T-helper 2 cell (primary cell): ENCODE data around the gene FAM222A.

Source experiments
- DNase-seq, 5 experiments: peaks; one replicate each; pipeline versions ENCODE4 v3.0.0 to v3.0.0-alpha.2; 2012 to 2022

Gene FAM222A

DNA sequence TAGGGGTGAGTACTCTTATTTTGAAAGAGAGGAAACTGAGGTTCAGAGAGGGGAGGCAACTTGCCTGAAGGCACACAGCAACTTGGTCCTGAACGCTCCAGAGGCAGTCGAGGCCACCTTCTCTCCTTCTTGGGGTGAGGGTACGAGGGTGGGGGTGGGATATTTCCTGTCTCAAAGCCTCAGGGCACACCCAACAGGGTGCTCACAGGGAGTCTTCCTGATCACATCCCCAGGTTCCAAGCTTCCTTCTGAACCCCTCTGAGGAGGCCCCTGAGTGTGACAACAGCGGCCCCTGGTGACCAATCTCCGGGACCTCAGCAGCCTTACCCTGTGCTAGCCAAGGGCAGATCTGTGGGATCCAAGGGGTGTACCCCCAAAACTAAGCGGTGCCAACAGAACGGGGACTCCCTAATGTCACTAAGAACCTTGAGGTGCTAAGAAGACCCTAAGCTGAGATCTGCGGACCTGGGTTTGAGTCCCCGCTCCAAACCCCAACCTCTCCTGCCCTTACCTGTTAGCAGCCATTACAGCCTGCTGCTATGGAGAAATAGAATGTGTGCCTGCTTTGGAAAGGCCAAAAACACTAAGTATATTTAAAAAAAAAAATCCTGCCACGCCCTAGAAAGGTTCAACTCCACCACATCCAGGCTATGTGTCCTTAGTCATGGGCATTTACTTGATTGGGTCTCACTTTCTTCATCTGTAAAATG is 61.7 kb downstream of the FAM222A start:
- DNase-seq = peak; percentile 22 to 59 (median 56)

GRCh38 chr12:109776624-109777023 is 63.0 kb downstream of the FAM222A start:
- DNase-seq = no peak

- peak in 2 of 5 experiments; percentile 5 to 84 for DNase-seq
These were observed 63.9 kb downstream of the FAM222A start for GRCh38 chr12:109777544-109777943.

- no peak for DNase-seq
These were observed 65.1 kb downstream of the FAM222A start for GRCh38 chr12:109778684-109779083.

DNA sequence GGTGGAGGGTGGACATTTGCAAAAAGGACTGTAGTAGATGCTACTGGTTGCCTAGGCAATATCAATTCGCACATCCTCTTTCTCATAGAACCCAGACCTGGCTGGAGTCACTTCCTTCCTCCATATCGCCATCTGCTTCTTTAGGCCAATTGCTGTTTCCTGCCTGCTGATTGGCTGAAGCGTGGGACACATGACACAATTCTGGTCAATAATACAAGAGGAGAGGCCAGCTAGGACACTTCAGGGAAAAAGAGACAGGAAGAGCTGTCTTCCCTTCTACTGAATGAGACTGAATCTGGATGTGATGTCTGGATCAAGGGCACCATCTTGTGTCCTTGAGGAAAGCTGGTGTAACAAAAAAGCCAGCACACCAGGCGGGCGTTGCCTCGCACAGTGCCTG is 65.8 kb downstream of the FAM222A start:
- DNase-seq = no peak

DNA sequence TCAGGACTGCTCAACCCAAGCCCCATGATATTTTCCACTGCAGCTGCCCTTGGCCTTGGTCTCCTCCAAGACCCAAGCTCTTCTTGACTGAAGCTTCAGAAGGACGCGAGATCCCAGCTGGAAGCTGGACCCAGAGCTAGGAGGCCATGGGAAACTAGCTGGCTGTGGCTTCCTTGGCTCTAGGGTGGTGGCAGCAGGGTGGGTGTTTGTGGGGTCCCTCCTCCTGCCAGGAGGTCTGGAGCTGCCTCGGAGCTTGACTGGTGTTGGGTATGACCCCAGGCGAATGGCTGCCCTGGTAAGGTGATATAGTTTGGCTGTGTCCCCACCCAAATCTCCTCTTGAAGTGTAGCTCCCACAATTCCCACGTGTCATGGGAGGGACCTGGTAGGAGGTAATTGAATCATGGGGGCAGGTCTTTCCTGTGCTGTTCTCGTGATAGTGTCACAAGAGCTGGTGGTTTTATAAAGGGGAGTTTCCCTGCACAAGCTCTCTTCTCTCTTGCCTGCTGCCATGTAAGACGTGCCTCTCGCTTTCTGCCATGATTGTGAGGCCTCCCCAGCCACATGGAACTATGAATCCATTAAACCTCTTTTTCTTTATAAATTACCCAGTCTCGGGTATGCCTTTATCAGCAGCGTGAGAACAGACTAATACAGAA is 68.2 kb downstream of the FAM222A start:
- DNase-seq = no peak

DNA sequence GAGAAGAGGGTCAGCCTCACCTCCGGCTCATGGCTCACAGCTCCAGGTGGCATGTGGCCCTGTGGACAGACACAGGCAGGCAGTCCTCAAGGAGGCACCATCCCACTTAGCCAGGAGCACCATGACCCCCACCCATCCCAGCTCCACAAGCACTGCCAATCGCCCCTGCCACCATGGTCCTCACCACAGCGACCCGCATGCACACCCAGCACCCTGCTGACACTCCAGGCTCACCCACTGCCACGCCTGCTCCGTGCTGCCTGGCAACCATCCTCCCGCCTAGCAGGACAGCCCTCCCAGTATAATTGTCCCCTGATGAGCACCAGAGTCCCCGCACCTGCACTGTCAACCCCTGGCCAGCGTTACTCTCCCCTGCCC is 68.7 kb downstream of the FAM222A start:
- no peak for DNase-seq

- DNase-seq = no peak
These were observed 69.7 kb downstream of the FAM222A start for GRCh38 chr12:109783135-109783964.

DNA sequence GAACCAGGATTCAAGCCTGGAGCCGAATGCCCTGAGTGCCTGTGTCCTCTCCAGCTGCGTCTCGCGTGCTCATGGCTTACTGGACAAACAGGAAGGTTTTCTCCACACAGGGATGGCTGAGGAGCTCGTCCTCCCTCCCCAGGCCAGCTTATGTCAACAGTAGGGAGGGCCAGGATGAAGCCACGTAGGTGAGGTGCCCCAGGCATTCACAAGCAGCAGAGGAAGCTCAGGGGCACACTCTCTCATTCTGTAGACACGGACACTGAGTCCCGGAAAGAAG is 70.3 kb downstream of the FAM222A start:
- no peak for DNase-seq

- no peak for DNase-seq
These were observed 72.2 kb downstream of the FAM222A start for GRCh38 chr12:109785854-109786253.

DNA sequence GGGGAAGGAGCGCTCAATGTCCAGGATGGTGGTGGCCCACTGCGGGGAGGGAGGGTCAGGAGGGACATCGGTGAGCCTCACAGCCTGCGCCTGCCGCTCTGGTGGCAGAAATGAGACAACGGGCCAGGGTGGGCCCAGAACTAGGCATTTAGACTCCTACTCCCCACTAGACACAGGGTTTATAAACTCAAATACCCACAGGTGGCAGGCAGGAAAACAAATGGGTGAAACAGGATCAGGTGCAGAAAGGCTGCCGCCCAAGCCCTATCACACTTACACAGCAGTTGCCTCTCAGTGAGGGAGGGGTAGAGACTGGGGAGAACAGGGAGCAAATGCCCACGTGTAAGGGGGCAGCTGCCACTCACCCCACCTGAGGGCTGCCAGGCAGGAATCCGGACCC is 73.2 kb downstream of the FAM222A start:
- DNase-seq = no peak

DNA sequence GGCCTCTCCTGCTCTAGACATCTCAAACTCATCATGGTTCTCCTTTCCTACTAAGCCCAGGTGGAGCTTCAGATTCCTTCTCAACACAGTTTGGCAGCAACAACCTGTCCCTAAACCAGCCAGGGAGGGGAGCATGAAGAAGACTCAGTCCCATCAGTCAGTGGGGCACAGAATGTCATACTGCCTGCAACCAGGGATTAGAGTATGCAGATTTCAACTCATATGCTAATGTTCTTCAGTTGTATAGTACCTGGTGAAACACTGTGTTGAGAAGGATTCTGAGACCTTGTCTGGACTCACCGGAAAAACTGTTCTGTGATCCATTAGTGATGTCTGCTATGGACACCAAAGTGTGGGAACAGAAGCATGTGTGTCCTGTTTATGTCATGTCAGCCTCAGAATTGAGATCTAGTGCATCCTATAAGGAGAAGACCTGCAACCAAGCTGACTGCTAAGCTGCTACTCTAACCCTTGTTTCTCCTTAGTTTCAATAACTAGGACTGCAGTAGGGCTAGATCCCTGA is 76.0 kb downstream of the FAM222A start:
- no peak for DNase-seq

DNA sequence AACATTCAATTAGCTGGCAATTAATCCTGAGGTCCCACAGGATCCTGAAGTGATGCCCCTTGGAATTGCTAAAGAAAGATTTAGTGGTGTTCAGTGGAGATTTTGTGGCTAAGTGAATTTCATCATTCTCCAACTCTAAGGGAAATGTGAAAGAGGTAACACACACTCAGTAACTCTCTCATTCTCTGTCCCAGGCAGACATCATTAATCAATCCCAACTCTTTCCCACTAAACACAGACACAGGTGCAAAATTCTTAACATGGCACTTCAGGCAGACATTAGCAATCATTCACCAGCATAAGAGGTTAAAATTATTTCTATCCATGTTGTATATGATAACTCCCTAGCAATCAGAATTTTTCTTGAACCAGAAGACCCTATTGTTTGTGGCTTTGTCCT is 79.4 kb downstream of the FAM222A start:
- no peak for DNase-seq

DNA sequence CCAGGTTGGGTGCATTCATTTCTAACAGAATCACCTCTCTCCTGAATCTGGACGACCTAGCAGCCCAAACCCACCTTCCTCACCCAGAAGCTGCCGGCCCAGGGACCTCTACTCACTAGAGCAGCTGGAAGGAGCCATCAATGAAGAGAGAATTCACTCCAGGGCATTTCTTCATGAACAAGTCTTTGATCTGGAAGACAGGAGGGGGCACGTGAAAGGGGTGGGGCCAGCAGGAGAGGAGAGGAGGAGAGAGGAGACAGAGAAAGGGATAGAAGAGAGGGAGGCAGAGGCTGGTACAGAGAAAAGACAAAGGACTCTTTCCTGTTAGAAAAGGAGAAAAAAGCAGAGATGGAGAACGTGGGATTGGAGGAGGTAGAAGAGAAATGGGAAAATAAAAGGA is 79.8 kb downstream of the FAM222A start:
- DNase-seq = no peak

DNA sequence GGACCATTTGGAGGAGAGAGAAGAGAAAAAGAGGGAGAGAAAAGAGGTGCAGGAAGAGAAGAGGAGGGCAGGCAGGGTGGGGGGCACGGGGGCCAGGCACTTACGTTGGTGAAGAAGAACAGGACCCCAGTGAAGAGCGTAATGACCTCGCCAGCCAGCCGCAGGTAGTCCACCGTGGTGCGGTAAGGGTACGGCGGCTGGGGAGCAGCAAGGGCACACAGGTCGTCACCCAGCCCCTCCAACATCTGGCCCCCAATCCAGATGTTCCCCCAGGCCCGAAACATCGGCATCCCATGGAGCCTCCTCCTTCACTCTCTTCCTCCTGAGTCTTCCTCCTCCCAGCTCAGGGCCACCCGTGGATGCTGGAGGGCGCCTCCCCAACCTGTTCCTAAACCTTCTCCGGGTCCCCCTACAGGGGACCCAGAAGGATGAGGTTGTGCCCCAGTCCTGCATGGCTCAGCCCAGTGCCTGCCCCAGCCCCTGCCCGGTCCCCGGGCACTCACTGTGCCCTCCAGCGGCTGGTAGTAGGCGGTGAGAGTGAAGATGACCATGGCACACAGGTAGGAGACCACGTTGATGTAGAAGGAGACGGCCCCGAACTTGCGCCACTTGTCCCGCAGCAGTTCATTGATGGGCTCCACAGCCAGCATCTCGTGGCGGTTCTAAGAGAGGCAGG is 80.3 kb downstream of the FAM222A start:
- no peak for DNase-seq

DNA sequence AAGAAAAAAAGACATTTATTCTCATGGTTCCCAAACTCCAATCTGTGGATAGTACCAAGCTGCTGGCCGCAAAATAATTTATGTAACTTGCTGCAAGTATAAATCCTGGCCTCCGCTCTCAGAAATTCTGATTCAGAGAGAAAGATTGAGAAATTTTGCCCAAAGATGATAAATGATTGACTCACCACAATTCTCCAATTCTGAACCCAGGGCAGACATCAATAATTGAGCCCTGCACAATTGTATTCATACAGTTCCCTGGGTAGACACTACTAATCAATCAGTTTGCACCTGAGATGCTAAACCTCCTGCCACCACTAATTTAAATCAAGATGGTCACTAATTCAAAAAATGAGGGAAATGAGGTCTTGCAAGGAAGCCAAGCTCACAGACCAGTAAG is 81.4 kb downstream of the FAM222A start:
- DNase-seq = no peak

DNA sequence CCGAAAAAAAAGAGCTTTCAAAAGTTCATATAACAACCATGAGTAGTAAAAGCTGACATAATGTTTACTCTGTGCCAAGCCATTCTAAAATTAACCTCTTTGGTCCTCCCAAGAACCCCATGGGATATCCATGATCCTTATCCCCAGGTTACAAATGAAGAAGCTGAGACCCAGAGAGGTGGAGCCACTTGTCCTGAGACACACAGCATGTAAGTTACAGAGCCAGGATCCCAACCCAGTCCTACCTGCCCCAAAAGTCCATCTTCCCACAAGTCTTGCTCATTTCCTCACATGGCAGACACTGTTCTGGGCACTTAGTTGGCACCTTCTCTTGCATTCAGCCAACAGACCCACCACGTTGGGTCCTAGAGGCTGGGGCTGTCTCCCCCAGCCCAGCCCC is 82.4 kb downstream of the FAM222A start:
- DNase-seq = no peak

DNA sequence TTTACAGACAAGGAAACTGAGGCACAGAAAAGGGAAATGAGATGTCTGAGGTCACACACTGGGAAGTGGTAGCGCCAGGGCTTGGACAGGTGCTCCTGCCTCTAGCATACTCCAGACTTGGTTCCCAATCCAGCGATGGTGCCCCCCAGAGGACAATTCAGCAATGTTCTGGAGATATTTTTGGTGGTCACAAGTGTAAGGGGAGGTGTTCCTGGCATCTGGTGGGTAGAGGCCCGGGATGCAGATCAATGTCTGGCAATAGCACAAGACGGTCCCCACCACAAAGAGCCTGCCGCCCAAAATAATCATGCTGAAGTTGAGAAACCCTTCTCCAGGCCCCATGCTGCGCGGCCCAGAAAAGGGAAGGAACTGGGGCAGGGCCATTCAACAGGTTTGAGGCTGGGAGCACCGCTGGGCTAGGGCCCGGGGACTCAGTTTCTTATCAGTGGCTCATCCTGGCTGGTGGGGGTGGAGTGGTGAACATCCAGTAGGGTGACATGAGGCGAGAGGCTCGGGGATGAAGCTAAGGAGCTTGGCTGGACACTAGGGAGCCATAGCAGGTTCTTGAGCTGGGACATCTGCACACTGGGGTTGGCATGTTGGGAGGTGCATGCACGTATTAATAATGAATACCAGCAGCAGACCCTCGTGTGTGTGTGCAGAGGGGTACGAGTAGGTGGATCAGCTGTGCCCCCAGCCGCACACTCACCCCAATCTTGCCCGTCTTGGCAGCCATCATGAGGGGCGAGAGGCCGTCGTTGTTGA is 84.5 kb downstream of the FAM222A start:
- DNase-seq = no peak

DNA sequence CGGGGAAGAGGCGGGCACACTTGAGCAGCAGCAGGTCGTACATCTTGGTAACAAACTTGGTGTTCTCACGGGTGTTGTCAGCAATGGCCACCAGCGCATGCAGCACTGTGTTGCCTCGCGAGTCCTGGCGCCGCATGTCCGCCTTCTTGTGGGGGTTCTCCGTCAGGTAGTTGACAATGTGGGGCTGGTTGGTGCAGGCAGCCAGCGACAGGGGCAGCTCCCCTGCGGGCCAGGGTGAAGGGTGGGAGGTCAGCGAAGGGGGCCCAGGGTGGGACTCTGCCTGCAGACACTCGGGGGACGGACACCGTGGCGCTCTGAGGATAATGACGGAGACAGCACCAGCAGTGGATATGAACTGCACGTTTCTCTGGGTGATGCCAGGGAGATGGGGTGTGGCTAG is 85.1 kb downstream of the FAM222A start:
- DNase-seq = no peak

DNA sequence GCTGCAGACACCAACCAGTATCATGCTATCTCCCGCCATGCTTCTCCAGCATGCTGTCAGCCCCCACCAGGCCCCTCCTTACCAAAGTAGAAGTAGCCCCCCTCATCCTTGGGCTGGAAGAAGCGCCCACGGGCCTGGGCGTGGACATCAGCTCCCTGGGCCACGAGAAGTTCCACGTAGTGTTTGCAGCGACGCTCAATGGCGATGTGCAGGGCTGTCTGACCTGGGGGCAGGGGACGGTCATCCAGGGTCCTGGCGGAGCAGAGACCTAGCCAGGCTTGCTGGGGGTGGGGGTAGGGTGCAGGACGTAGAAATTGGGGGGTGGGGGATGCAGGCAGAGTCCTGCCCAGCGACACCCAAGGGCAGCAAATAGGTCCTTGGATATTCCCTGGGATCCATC is 86.9 kb downstream of the FAM222A start:
- no peak for DNase-seq

DNA sequence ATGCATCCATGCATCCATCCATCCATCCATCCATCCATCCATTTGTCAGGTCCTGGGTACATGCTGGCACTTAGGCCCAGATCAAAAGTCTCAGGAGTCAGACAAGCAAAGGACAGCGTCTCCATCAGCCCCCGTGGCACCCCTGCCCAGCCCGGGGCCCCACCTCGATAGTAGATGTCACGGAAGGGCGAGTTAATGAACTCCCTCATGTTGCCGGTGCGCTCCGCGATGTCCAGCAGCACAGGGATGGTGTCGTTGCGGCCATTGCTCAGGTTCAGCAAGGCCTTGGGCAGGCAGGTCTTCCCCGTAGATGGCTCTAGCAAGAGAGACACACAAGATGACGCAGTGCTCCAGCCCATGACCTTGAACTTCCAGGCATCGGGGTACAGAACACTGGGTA is 89.2 kb downstream of the FAM222A start:
- DNase-seq = no peak

- no peak for DNase-seq
These were observed 90.1 kb downstream of the FAM222A start for GRCh38 chr12:109803678-109804077.
